ENCODE measurements around the gene PPT1.
A peak's percentile ranks its signal among the peaks of the same experiment; 100 is the strongest.
"Not testable (repeated sequence)": the region's sequence is repeated elsewhere in the genome, so short reads cannot be mapped to it uniquely, and the experiment has no call there.

Gene PPT1

DNA sequence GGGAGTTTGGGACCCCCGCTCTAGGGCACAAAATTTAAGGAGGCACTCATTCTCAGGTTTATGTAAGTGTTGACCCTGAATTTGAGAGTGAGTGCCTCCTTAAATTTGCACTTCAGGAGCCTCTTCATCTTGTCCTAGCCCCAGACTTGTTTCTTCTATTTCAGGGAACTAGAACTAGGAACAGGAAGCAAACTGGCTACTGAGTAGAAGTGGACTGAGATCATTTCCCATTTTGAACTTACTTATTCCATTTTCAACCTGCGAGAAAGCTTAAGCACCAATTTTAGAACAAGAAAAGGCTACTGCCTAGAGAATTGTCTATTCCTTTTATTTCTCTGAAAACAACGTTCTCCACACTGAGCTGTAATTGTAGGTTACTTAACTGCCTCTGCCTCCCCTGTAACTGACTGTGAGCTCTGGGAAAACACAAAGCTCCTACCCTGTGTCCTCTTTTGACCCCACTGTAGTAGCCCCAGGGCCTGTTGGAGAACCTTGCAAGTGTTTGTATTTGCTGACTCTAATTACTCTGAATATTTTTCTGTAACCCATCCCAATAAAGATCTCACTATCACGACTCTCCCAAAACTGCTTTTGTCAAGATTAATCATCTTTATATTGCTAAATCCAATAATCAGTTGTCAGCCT lies 2.5 kb downstream of the PPT1 start:
- in situ Hi-C loops (cut with HindIII; ENCODE audit: low sequenced_read_pairs) = no loop called here
- no peak for DNase-seq (ENCODE audit: low read depth)
- TF ChIP-seq, protein P1, sequence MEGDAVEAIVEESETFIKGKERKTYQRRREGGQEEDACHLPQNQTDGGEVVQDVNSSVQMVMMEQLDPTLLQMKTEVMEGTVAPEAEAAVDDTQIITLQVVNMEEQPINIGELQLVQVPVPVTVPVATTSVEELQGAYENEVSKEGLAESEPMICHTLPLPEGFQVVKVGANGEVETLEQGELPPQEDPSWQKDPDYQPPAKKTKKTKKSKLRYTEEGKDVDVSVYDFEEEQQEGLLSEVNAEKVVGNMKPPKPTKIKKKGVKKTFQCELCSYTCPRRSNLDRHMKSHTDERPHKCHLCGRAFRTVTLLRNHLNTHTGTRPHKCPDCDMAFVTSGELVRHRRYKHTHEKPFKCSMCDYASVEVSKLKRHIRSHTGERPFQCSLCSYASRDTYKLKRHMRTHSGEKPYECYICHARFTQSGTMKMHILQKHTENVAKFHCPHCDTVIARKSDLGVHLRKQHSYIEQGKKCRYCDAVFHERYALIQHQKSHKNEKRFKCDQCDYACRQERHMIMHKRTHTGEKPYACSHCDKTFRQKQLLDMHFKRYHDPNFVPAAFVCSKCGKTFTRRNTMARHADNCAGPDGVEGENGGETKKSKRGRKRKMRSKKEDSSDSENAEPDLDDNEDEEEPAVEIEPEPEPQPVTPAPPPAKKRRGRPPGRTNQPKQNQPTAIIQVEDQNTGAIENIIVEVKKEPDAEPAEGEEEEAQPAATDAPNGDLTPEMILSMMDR (IDR thresholded peaks at IDR 0.05; ENCODE audit: low read depth, low read length, missing control alignments) = no peak
- no peak overlapping the region for H3K4me3 ChIP-seq (ENCODE audit: low read depth, low read length)

DNA sequence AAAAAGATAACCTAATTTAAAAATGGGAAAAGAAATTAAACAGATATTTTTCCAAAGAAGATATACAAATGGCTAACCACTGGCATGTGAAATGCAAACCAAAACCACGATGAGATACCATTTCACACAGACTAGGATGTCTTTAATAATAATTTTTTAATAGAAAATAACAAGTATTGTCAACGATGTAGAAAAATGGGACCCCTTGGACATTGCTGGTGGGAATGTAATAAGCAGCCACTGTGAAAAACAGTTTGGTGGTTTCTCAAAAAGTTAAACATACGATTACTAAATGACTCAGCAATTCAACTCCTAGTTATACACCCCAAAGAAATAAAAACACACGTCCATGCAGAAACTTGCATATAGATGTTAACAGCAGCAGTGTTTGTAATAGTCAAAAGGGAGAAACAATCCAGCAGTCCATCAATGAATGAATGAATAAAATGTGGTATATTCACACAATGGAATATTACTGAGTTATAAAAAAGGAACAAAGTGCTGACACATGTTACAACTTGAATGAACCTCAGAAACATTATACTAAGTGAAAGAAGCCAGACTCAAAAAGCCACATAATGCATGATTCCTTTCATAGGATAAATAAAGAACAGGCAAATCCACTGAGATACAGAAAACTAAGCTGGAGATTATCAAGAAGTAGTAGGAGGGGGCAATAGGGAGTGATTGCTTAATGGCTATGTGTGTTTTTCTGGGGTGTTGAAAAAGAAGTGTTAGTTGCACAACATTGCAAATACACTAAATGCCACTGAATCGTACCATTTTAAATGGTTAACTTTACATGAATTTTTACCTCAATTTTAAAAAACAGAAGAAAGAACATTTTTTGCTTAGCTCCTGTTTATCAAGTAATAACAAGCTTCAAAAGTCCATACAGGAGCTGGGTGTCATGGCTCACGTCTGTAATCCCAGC lies 4.1 kb downstream of the PPT1 start:
- no peak for DNase-seq (ENCODE audit: low read depth)
- no peak overlapping the region for H3K4me3 ChIP-seq (ENCODE audit: low read depth, low read length)
- in situ Hi-C loops (cut with HindIII; ENCODE audit: low sequenced_read_pairs) = no loop called here
- TF ChIP-seq, protein P1 (IDR thresholded peaks at IDR 0.05; ENCODE audit: low read depth, low read length, missing control alignments) = no peak

DNA sequence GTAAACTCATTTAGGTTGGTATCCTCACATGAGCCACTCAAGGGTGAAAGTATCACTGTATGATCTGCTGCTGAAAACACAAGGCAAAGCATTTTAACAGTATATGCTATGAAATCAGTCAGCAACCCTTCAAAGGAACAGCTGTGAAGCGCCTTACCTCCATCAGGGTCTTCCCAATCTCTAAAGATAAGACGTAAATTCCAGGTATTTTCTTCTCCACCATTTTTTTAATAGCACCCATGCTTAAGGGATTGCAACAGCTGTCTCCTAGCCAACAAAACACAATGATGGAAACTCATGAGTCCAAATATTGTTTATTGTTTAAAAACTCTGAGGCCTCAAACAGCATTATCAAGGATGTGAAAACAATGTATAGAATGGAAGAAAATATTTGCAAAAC lies 4.8 kb downstream of the PPT1 start:
- H3K4me3 ChIP-seq (ENCODE audit: low read depth, low read length) = no peak overlapping the region
- TF ChIP-seq, protein P1 (IDR thresholded peaks at IDR 0.05; ENCODE audit: low read depth, low read length, missing control alignments) = no peak
- in situ Hi-C loops (cut with HindIII; ENCODE audit: low sequenced_read_pairs) = no loop called here
- DNase-seq (ENCODE audit: low read depth) = no peak

DNA sequence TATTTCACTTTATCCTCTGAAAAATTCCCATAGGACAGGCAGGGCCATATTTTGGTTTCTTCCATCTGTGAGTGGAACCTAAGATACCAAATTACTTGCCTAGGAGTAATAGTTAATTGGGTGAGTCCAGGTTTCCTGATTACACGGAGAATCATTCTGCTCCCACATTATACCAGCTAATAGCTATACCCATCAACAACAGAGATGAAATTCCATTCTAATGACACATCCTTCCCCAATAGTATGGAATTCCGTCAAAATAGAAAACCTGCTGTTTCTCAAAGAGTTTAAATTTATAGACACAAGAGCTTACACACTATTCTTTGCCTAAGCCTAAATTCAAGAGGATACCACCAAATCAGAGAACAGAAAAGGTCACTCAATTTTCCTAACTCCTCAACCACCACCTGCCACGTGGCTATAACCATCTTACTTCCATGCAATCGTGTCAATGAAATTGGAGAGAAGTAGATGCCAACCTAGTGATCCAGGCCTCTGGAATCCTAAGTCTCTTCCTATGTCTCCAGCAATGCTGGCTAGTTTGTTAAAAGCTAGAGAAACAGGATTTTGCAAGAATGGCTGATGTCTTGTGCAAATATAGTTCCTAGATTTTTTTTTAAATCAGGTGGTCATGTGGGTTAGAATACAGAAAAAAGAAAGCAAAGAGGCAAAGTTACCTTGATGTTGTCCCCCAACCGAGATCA lies 6.2 kb downstream of the PPT1 start:
- H3K4me3 ChIP-seq (ENCODE audit: low read depth, low read length) = no peak overlapping the region
- no peak for DNase-seq (ENCODE audit: low read depth)
- TF ChIP-seq, protein P1 (IDR thresholded peaks at IDR 0.05; ENCODE audit: low read depth, low read length, missing control alignments) = no peak
- in situ Hi-C loops (cut with HindIII; ENCODE audit: low sequenced_read_pairs) = no loop called here

DNA sequence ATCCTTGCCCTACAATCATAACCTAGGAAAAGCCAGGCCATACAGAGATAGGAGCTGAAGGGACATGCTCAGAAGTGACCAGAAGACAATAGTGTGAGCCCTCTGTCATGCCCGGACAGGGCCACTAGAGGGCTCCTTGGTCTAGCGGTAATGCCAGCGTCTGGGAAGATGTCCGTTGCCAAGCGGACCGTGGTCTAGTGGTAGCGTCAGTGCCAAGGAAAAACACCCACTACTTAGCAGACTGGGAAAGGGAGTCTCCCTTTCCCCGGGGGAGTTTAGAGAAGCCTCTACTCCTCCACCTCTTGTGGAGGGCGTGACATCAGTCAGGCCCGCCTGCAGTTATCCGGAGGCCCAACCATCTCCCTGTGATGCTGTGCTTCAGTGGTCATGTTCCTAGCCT lies 12.3 kb downstream of the PPT1 start:
- DNase-seq (ENCODE audit: low read depth) = peak; percentile 13
- in situ Hi-C loops (cut with HindIII; ENCODE audit: low sequenced_read_pairs); H3K4me3 ChIP-seq (ENCODE audit: low read depth, low read length): not testable (repeated sequence)
- TF ChIP-seq, protein P1 (IDR thresholded peaks at IDR 0.05; ENCODE audit: low read depth, low read length, missing control alignments) = peak; percentile 77

DNA sequence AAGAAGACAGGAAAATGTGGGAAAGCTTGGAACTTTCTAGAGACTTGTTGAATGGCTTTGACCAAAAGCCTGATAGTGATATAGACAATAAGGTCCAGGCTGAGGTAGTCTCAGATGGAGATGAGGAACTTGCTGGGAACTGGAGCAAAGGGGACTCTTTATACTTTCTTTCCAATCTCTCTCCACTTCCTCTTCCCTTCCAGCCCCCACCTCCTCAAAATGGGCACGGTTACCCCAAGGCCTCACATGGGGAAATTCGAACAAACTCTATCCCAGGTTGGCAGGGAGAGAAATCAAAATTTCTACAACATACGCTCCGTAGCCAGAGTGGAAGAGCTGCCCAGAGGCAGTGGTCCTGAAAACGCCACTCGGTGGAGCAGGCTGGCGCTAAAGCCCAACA lies 15.2 kb downstream of the PPT1 start:
- in situ Hi-C loops (cut with HindIII; ENCODE audit: low sequenced_read_pairs) = no loop called here
- H3K4me3 ChIP-seq (ENCODE audit: low read depth, low read length) = no peak overlapping the region
- TF ChIP-seq, protein P1 (IDR thresholded peaks at IDR 0.05; ENCODE audit: low read depth, low read length, missing control alignments) = no peak
- DNase-seq (ENCODE audit: low read depth) = no peak
